Measurements from ENCODE around the gene FCER2.
"Not testable (repeated sequence)": the region's sequence is repeated elsewhere in the genome, so short reads cannot be mapped to it uniquely, and the experiment has no call there.

Gene FCER2

GRCh38 chr19:7647156-7647555 lies 54.8 kb downstream of the FCER2 start:
- no peak for DNase-seq (ENCODE audit: low spot score)

DNA sequence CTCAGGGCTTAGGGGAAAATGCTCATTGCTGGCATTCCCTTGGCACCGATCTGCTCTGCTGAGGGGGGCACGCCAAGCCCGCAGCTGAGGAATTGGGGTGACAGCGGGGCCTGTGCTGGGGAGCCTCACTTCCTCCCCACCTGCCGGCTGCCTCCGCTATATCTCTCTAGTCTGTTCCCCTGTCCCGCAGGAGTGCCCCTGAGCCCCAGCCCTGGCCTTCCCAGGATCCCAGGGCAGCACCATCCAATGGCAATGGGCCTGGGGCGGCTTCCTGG lies 55.6 kb downstream of the FCER2 start:
- no peak for DNase-seq (ENCODE audit: low spot score)

GRCh38 chr19:7645656-7646425 lies 56.1 kb downstream of the FCER2 start:
- no peak for DNase-seq (ENCODE audit: low spot score)

GRCh38 chr19:7645163-7645562 lies 56.8 kb downstream of the FCER2 start:
- DNase-seq (ENCODE audit: low spot score), result no peak

DNA sequence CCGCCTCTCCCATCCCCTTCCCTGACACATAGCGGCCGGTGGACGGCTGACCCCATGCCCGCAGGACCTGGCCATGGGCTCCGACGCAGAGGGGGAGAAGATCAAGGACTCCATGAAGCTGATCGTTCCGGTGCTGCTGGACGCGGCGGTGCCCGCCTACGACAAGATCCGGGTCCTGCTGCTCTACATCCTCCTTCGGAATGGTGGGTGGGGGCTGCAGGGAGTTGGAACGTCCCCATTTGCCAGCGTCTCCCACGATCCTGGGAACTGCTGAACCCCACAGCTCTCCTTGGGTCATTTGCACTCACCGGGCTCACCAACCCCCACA lies 57.4 kb downstream of the FCER2 start:
- no peak for DNase-seq (ENCODE audit: low spot score)

DNA sequence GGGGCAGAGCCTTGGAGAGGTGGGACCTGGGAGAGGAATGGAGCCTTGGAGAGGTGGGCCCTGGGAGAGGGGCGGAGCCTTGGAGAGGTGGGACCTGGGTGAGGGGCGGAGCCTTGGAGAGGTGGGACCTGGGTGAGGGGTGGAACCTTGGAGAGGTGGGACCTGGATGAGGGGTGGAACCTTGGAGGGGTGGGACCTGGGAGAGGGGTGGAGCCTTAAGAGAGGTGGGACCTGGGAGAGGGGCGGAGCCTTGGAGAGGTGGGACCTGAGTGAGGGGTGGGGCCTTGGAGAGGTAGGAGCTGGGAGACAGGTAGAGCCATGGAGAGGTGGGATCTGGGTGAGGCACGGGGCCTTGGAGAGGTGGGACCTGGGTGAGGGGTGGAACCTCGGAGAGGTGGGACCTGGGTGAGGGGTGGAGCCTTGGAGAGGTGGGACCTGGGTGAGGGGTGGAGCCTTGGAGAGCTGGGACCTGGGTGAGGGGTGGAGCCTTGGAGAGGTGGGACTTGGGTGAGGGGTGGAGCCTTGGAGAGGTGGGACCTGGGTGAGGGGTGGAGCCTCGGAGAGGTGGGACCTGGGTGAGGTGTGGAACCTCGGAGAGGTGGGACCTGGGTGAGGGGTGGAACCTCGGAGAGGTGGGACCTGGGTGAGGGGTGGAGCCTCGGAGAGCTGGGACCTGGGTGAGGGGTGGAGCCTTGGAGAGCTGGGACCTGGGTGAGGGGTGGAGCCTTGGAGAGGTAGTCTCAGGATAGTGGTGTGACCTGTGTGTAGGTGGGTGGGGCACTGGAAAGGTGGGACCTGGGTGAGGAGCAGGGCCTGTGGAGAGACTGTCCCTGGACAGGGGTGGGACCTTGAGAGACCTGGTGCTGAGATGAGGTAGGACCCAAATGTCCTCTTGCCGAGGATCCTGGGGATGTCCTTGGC lies 58.0 kb downstream of the FCER2 start:
- DNase-seq (ENCODE audit: low spot score), result not testable (repeated sequence)

DNA sequence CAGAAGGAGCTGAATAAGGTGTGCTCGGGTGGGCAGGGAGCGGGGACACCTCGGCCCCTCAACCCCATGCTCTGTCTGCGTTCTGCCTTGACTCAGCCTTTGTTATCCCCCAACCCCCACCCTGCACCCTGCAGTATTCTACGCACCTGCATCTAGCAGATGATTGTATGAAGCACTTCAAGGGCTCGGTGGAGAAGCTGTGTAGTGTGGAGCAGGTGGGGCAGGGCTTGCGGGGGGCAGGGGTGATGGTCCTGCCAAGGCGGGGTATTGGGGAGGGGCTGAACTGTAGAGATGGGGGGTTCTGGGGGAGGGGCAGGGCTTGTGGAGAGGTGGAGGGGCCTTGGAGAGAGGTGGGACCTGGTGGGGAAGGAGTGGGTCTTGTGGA lies 58.9 kb downstream of the FCER2 start:
- no peak for DNase-seq (ENCODE audit: low spot score)

- no peak for DNase-seq (ENCODE audit: low spot score)
Observed at GRCh38 chr19:7642295-7643030, 59.5 kb downstream of the FCER2 start.

- DNase-seq (ENCODE audit: low spot score), result no peak
Observed at GRCh38 chr19:7641290-7642276, 60.3 kb downstream of the FCER2 start.

- no peak for DNase-seq (ENCODE audit: low spot score)
Observed at GRCh38 chr19:7640803-7641202, 61.1 kb downstream of the FCER2 start.

DNA sequence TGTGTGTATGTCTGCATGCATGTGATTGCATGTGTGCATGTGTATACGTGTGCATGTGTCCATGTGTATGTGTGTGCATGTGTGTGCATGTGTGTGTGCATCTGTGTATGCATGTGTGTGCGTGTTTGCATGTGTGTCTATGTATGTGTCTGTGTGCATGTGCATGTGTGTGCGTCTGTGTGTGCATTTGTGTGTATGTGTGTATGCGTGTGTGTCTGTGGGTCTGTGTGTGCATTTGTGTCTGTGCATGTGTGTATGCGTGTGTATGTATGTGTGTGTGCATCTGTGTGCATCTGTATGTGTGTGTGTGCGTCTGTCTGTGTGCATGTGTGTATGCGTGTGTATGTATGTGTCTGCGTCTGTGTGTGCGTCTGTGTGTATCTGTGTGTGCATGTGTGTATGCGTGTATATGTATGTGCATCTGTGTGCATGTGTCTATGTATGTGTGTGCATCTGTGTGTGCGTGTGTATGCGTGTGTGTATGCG lies 62.0 kb downstream of the FCER2 start:
- no peak for DNase-seq (ENCODE audit: low spot score)

DNA sequence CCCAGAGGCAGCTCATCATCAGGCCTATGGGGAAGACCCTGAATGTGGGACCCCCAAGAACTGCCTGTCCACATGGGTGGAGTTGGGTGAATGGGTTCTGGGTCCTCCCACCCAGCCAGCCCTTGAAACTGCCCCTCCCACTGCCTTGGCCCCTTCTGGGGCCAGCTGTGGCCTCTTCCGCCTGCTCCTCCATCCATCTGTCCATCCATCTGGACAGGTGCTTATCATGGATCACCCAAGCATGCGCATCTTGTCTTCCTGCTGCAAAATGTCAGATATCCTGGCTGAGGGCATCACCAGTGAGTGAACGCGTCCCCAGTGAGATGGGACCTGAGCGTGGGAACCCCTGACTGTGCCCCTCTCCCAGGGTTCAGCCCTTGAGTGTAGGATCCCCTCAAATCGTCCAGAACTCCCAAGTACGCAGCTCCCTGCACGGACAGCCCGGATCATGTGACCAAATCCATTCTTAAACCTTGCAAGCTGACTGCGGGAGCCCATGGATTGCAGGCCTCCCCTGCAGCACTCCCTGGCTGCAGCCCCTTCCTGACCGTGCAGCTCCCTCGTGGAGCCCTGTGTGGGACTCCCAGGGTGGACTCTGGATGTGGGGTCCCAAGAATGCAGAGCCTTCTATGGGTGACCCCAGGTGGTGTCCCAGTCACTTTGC lies 63.0 kb downstream of the FCER2 start:
- DNase-seq (ENCODE audit: low spot score), result no peak
